HepG2 (cell line): ENCODE data around the gene COG4. TPM values are rescaled to one million over a fixed set of nuclear protein-coding genes. Genes with fewer than 3 reads are reported as not detected.

ENCODE experiments used
- CENPT ChIP-seq: sonication (generic); formaldehyde crosslinking; IDR thresholded peaks from 2 replicates; pipeline ENCODE4 v1.8.0; 2022; ENCODE audit warnings: low read depth, mild to moderate bottlenecking, moderate library complexity, missing genetic modification reagents
- GABPB1 ChIP-seq: IDR thresholded peaks from 2 replicates; pipeline ENCODE4 v1.6.1; 2016; ENCODE audit warnings: mild to moderate bottlenecking, missing genetic modification reagents, moderate library complexity, missing compliant biosample characterization
- JUND ChIP-seq: sonication (generic); formaldehyde crosslinking; IDR thresholded peaks from 2 replicates; pipeline ENCODE4 v1.8.0; 2022; ENCODE audit warnings: mild to moderate bottlenecking, missing genetic modification reagents
- KLF6 ChIP-seq: IDR thresholded peaks from 2 replicates; pipeline ENCODE4 v1.8.0; 2016; ENCODE audit warnings: missing biosample characterization, missing genetic modification reagents
- MBD4 ChIP-seq: IDR thresholded peaks from 2 replicates; pipeline ENCODE4 v1.6.1; 2012; ENCODE audit warnings: low read length, inconsistent platforms, borderline replicate concordance
- MXD4 ChIP-seq: IDR thresholded peaks from 2 replicates; pipeline ENCODE4 v1.6.1; 2016; ENCODE audit warnings: mild to moderate bottlenecking, missing biosample characterization, missing genetic modification reagents
- NFIC ChIP-seq: IDR thresholded peaks from 2 replicates; pipeline ENCODE4 v1.6.1; 2012; ENCODE audit warnings: mild to moderate bottlenecking, low read length, inconsistent platforms
- PHF5A ChIP-seq: IDR thresholded peaks from one replicate; pipeline ENCODE4 v1.6.1; 2018; ENCODE audit warnings: low read depth, missing genetic modification reagents; ENCODE audit not compliant: unreplicated experiment
- PHF8 ChIP-seq: sonication (generic); formaldehyde crosslinking; IDR thresholded peaks from 2 replicates; pipeline ENCODE4 v1.5.0; 2020; ENCODE audit warnings: missing genetic modification reagents
- RFXANK ChIP-seq: IDR thresholded peaks from 2 replicates; pipeline ENCODE4 v1.6.1; 2016
- SRY ChIP-seq: sonication (generic); formaldehyde crosslinking; IDR thresholded peaks from 2 replicates; pipeline ENCODE4 v1.8.0; 2022; ENCODE audit warnings: mild to moderate bottlenecking, missing genetic modification reagents
- STAG1 ChIP-seq: sonication (generic); formaldehyde crosslinking; IDR thresholded peaks from 2 replicates; pipeline ENCODE4 v1.4.0; 2020; ENCODE audit warnings: missing genetic modification reagents
- STAT5B ChIP-seq: sonication (generic); formaldehyde crosslinking; IDR thresholded peaks from 2 replicates; pipeline ENCODE4 v1.4.0; 2020; ENCODE audit warnings: missing genetic modification reagents
- TAF1 ChIP-seq: sonication (generic); formaldehyde crosslinking; IDR thresholded peaks from 2 replicates; pipeline ENCODE4 v1.4.0; 2020; ENCODE audit warnings: missing genetic modification reagents
- TGIF2 ChIP-seq: IDR thresholded peaks from 2 replicates; pipeline ENCODE4 v1.6.1; 2016; ENCODE audit warnings: control low read depth, missing compliant biosample characterization
- TMF1 ChIP-seq: sonication (generic); formaldehyde crosslinking; IDR thresholded peaks from 2 replicates; pipeline ENCODE4 v1.8.1; 2022; ENCODE audit warnings: low read depth, missing genetic modification reagents
- ZNF180 ChIP-seq: sonication (generic); formaldehyde crosslinking; IDR thresholded peaks from 2 replicates; pipeline ENCODE4 v1.4.0; 2020; ENCODE audit warnings: low read depth, missing genetic modification reagents, borderline replicate concordance
- ZNF3 ChIP-seq: IDR thresholded peaks from 2 replicates; pipeline ENCODE4 v1.7.0; 2017; ENCODE audit warnings: inconsistent platforms
- ZNF326 ChIP-seq: sonication (generic); formaldehyde crosslinking; IDR thresholded peaks from 2 replicates; pipeline ENCODE4 v1.4.0; 2020; ENCODE audit warnings: missing genetic modification reagents, borderline replicate concordance
- ZNF430 ChIP-seq: sonication (generic); formaldehyde crosslinking; IDR thresholded peaks from 2 replicates; pipeline ENCODE4 v1.9.0; 2021; ENCODE audit warnings: mild to moderate bottlenecking, missing genetic modification reagents
- ZSCAN20 ChIP-seq: sonication (generic); formaldehyde crosslinking; IDR thresholded peaks from 2 replicates; pipeline ENCODE4 v1.4.0; 2020; ENCODE audit warnings: missing genetic modification reagents, mild to moderate bottlenecking, borderline replicate concordance
- polyA plus RNA-seq, 8 experiments: library from polyadenylated mRNA; depleted of rRNA in 3 of 8; stranded (reverse) in 7 of 8; unstranded in 1 of 8; fragments of >200 nt; fragmentation: Illumina TruSeq in 4 of 8; extraction: Trizol in 4 of 8; gene quantifications; 2 replicates each; pipeline versions ENCODE4 v1.2.1 to v1.2.3, GENCODE V29; 2011 to 2016; ENCODE audit warnings: low read depth in 4 of 8, missing spikeins in 1 of 8, mixed read lengths in 1 of 8; ENCODE audit not compliant: insufficient read depth in 1 of 8
- total RNA-seq, 5 experiments: library from RNA; depleted of rRNA; stranded (reverse); fragments of >200 nt; fragmentation: Illumina TruSeq; extraction: Trizol; gene quantifications; 2 replicates each; pipeline ENCODE4 v1.2.3, GENCODE V29; 2016; ENCODE audit warnings: low read depth in 1 of 5
- TF ChIP-seq, protein P1 (sequence below): sonication (generic); formaldehyde crosslinking; IDR thresholded peaks from 2 replicates; pipeline ENCODE4 v1.9.0; 2021; ENCODE audit warnings: missing genetic modification reagents, mild to moderate bottlenecking, borderline replicate concordance
- TF ChIP-seq, protein P2 (sequence below): sonication (generic); formaldehyde crosslinking; IDR thresholded peaks from 2 replicates; pipeline ENCODE4 v1.5.1; 2020; ENCODE audit warnings: mild to moderate bottlenecking, moderate library complexity, missing genetic modification reagents
- TF ChIP-seq, protein P3 (sequence below): sonication (generic); formaldehyde crosslinking; IDR thresholded peaks from 2 replicates; pipeline ENCODE4 v1.4.0; 2020; ENCODE audit warnings: missing genetic modification reagents; ENCODE audit errors: not compliant biosample characterization
- TF ChIP-seq, protein P4 (sequence below): sonication (generic); formaldehyde crosslinking; IDR thresholded peaks from 2 replicates; pipeline ENCODE4 v1.8.0; 2023; ENCODE audit warnings: mild to moderate bottlenecking, missing genetic modification reagents
- TF ChIP-seq, protein P5 (sequence below): sonication (generic); formaldehyde crosslinking; IDR thresholded peaks from 2 replicates; pipeline ENCODE4 v1.8.0; 2022; ENCODE audit warnings: mild to moderate bottlenecking, missing genetic modification reagents, moderate library complexity

COG4 gene
- total and polyA plus RNA-seq, 2 of the 13 experiments (the other 11 are each of a cell fraction or from before 2014, with no cell fraction given), result 51.1 to 73.8 TPM

DNA sequence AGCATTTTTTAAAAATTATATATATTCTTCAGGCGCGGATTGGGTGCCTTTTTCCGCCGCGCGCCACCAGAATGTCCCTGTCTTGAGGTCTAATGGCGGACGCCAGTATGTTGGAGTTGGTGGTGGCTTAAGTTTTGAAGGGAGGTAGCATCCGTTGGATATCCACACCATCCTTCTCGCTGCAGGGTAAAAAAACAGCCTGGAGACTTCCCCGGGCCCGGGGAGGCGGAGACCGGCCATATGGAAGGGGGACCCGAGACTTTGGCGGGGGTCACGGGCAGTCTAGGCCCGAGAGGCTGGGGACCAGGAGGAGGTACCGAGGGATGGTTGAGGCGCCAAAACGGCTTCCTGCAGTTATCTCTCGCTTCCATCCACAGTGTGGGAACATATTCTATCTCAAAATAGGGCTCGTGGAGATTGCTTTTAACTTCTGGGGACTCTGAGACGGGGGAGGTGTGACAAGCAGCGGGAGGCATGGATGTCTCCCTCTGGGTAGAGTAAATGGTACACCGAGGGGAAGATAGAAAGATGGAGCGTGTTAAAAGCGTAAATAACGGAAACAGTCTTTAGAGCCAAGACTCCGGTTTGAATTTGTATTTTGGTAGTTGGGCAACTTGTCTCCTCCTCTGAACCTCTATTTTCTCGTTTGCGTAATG, 517 bp upstream of the COG4 start, which contains the start of gene SF3B3 (continued):
- TF ChIP-seq, protein P1, sequence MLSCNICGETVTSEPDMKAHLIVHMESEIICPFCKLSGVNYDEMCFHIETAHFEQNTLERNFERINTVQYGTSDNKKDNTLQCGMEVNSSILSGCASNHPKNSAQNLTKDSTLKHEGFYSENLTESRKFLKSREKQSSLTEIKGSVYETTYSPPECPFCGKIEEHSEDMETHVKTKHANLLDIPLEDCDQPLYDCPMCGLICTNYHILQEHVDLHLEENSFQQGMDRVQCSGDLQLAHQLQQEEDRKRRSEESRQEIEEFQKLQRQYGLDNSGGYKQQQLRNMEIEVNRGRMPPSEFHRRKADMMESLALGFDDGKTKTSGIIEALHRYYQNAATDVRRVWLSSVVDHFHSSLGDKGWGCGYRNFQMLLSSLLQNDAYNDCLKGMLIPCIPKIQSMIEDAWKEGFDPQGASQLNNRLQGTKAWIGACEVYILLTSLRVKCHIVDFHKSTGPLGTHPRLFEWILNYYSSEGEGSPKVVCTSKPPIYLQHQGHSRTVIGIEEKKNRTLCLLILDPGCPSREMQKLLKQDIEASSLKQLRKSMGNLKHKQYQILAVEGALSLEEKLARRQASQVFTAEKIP, result no peak
- TF ChIP-seq PHF5A (CRISPR knock-in tag) (peak; percentile 20), TMF1 (CRISPR knock-in tag) (peak; percentile 33), ZSCAN20 (no peak; the same call in 1 of the 2 replicates), ZNF326 (CRISPR knock-in tag) (no peak; the same call in 1 of the 2 replicates), STAT5B (CRISPR knock-in tag) (0 out of 2 replicates have a peak, but pooled peaks have one; percentile 18), NFIC (peak; percentile 69), TGIF2 (CRISPR knock-in tag) (peak; percentile 82; the same call in 1 of the 2 replicates), ZNF430 (CRISPR knock-in tag) (peak; percentile 44; the same call in 1 of the 2 replicates), ZNF3 (CRISPR knock-in tag) (peak; percentile 76; the same call in 1 of the 2 replicates), CENPT (CRISPR knock-in tag) (no peak), JUND (CRISPR knock-in tag) (peak; percentile 39; the same call in 1 of the 2 replicates), MXD4 (0 out of 2 replicates have a peak, but pooled peaks have one; percentile 42), ZNF180 (CRISPR knock-in tag) (peak; percentile 69; the same call in 1 of the 2 replicates), RFXANK (CRISPR knock-in tag) (no peak; the same call in 1 of the 2 replicates), STAG1 (CRISPR knock-in tag) (no peak), TAF1 (CRISPR knock-in tag) (peak; percentile 99), PHF8 (CRISPR knock-in tag) (peak; percentile 97), SRY (peak; percentile 87; the same call in 1 of the 2 replicates), MBD4 (no peak), KLF6 (CRISPR knock-in tag) (peak; percentile 89; the same call in 1 of the 2 replicates), GABPB1 (CRISPR knock-in tag) (no peak; the same call in none of the 2 replicates)
- TF ChIP-seq, protein P2, sequence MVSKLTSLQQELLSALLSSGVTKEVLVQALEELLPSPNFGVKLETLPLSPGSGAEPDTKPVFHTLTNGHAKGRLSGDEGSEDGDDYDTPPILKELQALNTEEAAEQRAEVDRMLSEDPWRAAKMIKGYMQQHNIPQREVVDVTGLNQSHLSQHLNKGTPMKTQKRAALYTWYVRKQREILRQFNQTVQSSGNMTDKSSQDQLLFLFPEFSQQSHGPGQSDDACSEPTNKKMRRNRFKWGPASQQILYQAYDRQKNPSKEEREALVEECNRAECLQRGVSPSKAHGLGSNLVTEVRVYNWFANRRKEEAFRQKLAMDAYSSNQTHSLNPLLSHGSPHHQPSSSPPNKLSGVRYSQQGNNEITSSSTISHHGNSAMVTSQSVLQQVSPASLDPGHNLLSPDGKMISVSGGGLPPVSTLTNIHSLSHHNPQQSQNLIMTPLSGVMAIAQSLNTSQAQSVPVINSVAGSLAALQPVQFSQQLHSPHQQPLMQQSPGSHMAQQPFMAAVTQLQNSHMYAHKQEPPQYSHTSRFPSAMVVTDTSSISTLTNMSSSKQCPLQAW (CRISPR knock-in tag), result 0 out of 2 replicates have a peak, but pooled peaks have one; percentile 18
- TF ChIP-seq, protein P3, sequence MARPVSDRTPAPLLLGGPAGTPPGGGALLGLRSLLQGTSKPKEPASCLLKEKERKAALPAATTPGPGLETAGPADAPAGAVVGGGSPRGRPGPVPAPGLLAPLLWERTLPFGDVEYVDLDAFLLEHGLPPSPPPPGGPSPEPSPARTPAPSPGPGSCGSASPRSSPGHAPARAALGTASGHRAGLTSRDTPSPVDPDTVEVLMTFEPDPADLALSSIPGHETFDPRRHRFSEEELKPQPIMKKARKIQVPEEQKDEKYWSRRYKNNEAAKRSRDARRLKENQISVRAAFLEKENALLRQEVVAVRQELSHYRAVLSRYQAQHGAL (CRISPR knock-in tag), result peak; percentile 32
- TF ChIP-seq, protein P4, sequence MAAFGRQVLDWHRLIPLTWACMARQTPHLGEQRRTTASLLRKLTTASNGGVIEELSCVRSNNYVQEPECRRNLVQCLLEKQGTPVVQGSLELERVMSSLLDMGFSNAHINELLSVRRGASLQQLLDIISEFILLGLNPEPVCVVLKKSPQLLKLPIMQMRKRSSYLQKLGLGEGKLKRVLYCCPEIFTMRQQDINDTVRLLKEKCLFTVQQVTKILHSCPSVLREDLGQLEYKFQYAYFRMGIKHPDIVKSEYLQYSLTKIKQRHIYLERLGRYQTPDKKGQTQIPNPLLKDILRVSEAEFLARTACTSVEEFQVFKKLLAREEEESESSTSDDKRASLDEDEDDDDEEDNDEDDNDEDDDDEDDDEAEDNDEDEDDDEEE (CRISPR knock-in tag), result no peak
- TF ChIP-seq, protein P5, sequence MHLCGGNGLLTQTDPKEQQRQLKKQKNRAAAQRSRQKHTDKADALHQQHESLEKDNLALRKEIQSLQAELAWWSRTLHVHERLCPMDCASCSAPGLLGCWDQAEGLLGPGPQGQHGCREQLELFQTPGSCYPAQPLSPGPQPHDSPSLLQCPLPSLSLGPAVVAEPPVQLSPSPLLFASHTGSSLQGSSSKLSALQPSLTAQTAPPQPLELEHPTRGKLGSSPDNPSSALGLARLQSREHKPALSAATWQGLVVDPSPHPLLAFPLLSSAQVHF, result 0 out of 2 replicates have a peak, but pooled peaks have one; percentile 11
